Kidney (tissue), 14 donors: Measurements from ENCODE around the gene MSS51. TPM values are rescaled to one million over a fixed set of nuclear protein-coding genes. Genes with fewer than 3 reads are reported as not detected.

Source experiments
- DNase-seq, 5 donors: peaks; one replicate each; pipeline ENCODE4 v3.0.0-alpha.2; 2013 to 2020
- FAIRE-seq: peaks from 2 replicates; lab custom pipeline; 2012; peaks lifted over from hg19 to GRCh38; lab: Jason Lieb, UNC
- H3K27ac ChIP-seq, 2 donors: one replicate each; pipeline ENCODE4 v1.7.0; 2013; ENCODE audit warnings: low read depth in 2 of 2, low read length in 2 of 2, inconsistent platforms in 1 of 2
- H3K27me3 ChIP-seq: one replicate; pipeline ENCODE4 v1.7.1; 2013; ENCODE audit warnings: low read length, inconsistent platforms; ENCODE audit not compliant: control insufficient read depth, insufficient read depth
- H3K36me3 ChIP-seq, 3 donors: one replicate each; pipeline versions ENCODE4 v1.7.0 to v1.7.1; 2013; ENCODE audit warnings: low read length in 3 of 3, control low read depth in 1 of 3, inconsistent platforms in 1 of 3; ENCODE audit not compliant: insufficient read depth in 3 of 3, control insufficient read depth in 2 of 3
- H3K4me1 ChIP-seq, 3 donors: one replicate each; pipeline versions ENCODE4 v1.7.0 to v1.7.1; 2013; ENCODE audit warnings: low read length in 3 of 3, inconsistent platforms in 1 of 3, low read depth in 1 of 3; ENCODE audit not compliant: control insufficient read depth in 2 of 3, insufficient read depth in 2 of 3
- H3K4me3 ChIP-seq, 3 donors: one replicate each; pipeline versions ENCODE4 v1.7.0 to v1.8.1; 2013; ENCODE audit warnings: low read length in 3 of 3, control low read depth in 1 of 3, inconsistent platforms in 1 of 3
- H3K9ac ChIP-seq, 3 donors: one replicate each; pipeline versions ENCODE4 v1.7.0 to v1.7.1; 2013; ENCODE audit warnings: low read length in 3 of 3, control low read depth in 1 of 3, inconsistent platforms in 1 of 3
- H3K9me3 ChIP-seq, 3 donors: one replicate each; pipeline versions ENCODE4 v1.7.0 to v1.7.1; 2013; ENCODE audit warnings: low read length in 3 of 3, control low read depth in 1 of 3, inconsistent platforms in 1 of 3; ENCODE audit not compliant: control insufficient read depth in 2 of 3, insufficient read depth in 1 of 3
- intact Hi-C: fragments of 100-400 bp; cut with DNase I; formaldehyde crosslinking; loops from one replicate; pipeline ENCODE4 v1.11.1; 2022
- polyA plus RNA-seq: library from polyadenylated mRNA; stranded (reverse); fragments of 350-450 nt; fragmentation: Illumina TruSeq; extraction: RNeasy Lipid Tissue Mini Kit (QIAGEN cat#74804); gene quantifications from one replicate; pipeline ENCODE4 v1.2.3, GENCODE V29; 2014; ENCODE audit warnings: low read depth, low replicate concordance; ENCODE audit not compliant: insufficient read depth
- total RNA-seq: library from RNA; stranded (reverse); fragmentation: NEBNext Ultra II Directional; extraction: Animal tissue kit (Norgen Biotek cat#: 25700); gene quantifications from one replicate; pipeline ENCODE4 v1.2.1, GENCODE V29; 2021
- TF ChIP-seq, protein P1 (sequence below): IDR thresholded peaks from 3 replicates; pipeline ENCODE4 v1.5.1; 2012; ENCODE audit warnings: mild to moderate bottlenecking, moderate library complexity, borderline replicate concordance; ENCODE audit not compliant: insufficient read depth; ENCODE audit errors: extremely low read depth
- donor health status: control.
- donor health status: control.
- donor health status: control.
- donor health status: control.
- donor health status: control.
- donor health status: DM: yes; HTN: yes; CAD: no.
- donor health status: Normal renal cell carcinoma (clear cell type).

Gene MSS51
- total and polyA plus RNA-seq, 2 donors from 2014 or later, result 0.95 to 2.4 TPM

- H3K36me3 ChIP-seq, result peaks cover 8 to 28% (median 8%) of the 10 kb centered on the region in 3 donors
- FAIRE-seq (no peak), DNase-seq (no peak)
- H3K4me3 ChIP-seq, result no peak overlapping the region
- intact Hi-C loops, result no loop called here
- H3K27ac ChIP-seq, result no peak overlapping the region
- no peaks in the 10 kb centered on the region for H3K27me3 ChIP-seq
- H3K9me3 ChIP-seq, result no peaks in the 10 kb centered on the region
- TF ChIP-seq, protein P1, sequence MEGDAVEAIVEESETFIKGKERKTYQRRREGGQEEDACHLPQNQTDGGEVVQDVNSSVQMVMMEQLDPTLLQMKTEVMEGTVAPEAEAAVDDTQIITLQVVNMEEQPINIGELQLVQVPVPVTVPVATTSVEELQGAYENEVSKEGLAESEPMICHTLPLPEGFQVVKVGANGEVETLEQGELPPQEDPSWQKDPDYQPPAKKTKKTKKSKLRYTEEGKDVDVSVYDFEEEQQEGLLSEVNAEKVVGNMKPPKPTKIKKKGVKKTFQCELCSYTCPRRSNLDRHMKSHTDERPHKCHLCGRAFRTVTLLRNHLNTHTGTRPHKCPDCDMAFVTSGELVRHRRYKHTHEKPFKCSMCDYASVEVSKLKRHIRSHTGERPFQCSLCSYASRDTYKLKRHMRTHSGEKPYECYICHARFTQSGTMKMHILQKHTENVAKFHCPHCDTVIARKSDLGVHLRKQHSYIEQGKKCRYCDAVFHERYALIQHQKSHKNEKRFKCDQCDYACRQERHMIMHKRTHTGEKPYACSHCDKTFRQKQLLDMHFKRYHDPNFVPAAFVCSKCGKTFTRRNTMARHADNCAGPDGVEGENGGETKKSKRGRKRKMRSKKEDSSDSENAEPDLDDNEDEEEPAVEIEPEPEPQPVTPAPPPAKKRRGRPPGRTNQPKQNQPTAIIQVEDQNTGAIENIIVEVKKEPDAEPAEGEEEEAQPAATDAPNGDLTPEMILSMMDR, result no peak
- H3K9ac ChIP-seq, result no peak overlapping the region
- H3K4me1 ChIP-seq, result no peaks in the 10 kb centered on the region
Observed at GRCh38 chr10:73424478-73424877, 8.9 kb downstream of the MSS51 start.

GRCh38 chr10:73423309-73423708, 10.1 kb downstream of the MSS51 start:
- TF ChIP-seq, protein P1, result no peak
- no peak overlapping the region for H3K9ac ChIP-seq
- no peaks in the 10 kb centered on the region for H3K27me3 ChIP-seq
- FAIRE-seq (no peak), DNase-seq (no peak)
- H3K27ac ChIP-seq, result no peak overlapping the region
- peaks cover 8 to 28% (median 8%) of the 10 kb centered on the region in 3 donors for H3K36me3 ChIP-seq
- intact Hi-C loops, result no loop called here
- no peak overlapping the region for H3K4me3 ChIP-seq
- no peaks in the 10 kb centered on the region for H3K9me3 ChIP-seq
- no peaks in the 10 kb centered on the region for H3K4me1 ChIP-seq

DNA sequence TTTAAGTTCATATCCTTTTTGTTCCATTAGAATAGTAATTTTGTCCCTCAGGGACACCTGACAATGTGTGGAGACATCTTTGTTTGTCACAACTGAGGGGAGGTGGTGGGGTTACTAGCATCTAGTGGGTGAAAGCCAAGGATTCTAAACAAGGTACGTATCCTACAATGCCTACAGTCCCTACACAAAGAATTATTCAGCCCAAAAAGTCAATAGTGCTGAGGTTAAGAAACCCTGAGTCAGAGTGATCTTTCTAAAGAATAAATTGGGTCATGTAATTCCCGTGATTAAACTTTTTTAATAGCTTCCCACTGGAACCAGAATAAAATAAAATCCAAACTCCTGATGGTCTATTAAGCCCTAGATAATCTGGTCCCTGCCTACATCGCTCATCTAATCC, 16.8 kb downstream of the MSS51 start:
- H3K36me3 ChIP-seq, result no peaks in the 10 kb centered on the region
- no peaks in the 10 kb centered on the region for H3K9me3 ChIP-seq
- FAIRE-seq (no peak), DNase-seq (no peak)
- intact Hi-C loops, result no loop called here
- H3K4me1 ChIP-seq, result peaks cover 0 to 3% (median 0%) of the 10 kb centered on the region in 3 donors
- H3K27me3 ChIP-seq, result no peaks in the 10 kb centered on the region
- TF ChIP-seq, protein P1, result no peak
- H3K4me3 ChIP-seq, result no peak overlapping the region
- no peak overlapping the region for H3K27ac ChIP-seq
- H3K9ac ChIP-seq, result no peak overlapping the region
